ENCODE results near the gene MCL1. TPM values are rescaled to one million over a fixed set of nuclear protein-coding genes. Genes with fewer than 3 reads are reported as not detected.
"Not testable (repeated sequence)": the region's sequence is repeated elsewhere in the genome, so short reads cannot be mapped to it uniquely, and the experiment has no call there.

The MCL1 gene
- total RNA-seq, 1 experiment from 2014 or later, result 261 TPM

GRCh38 chr1:150612014-150612345 is 32.6 kb upstream of the MCL1 start:
- intact Hi-C loops (cut with micrococcal nuclease; ENCODE audit: unreplicated experiment), result no loop called here
- DNase-seq, result no peak
- Mint-ChIP-seq H3K4me3 (ENCODE audit: low read depth, unreplicated experiment) (peak overlapping the region; percentile 0), H3K4me1 (ENCODE audit: low read depth, unreplicated experiment) (peaks cover 71% of the 10 kb centered on the region), H3K27ac (ENCODE audit: unreplicated experiment) (peak overlapping the region; percentile 90), H3K27me3 (ENCODE audit: unreplicated experiment) (no peaks in the 10 kb centered on the region), H3K36me3 (ENCODE audit: insufficient read depth, unreplicated experiment) (peaks cover 82% of the 10 kb centered on the region), H3K9me3 (ENCODE audit: low read depth, unreplicated experiment) (no peaks in the 10 kb centered on the region)
- CTCF ChIA-PET, result interaction anchor here (0.6 to 1.0 kb wide), 6 partner anchors 17 to 201 kb away, joined by 3 to 6 read pairs (median 4); partner anchors contain the start of genes ADAMTSL4, ENSA and MCL1
- BruUV-seq (replicated peaks), result TSS peak; percentile 94
- TF ChIP-seq, protein P1, sequence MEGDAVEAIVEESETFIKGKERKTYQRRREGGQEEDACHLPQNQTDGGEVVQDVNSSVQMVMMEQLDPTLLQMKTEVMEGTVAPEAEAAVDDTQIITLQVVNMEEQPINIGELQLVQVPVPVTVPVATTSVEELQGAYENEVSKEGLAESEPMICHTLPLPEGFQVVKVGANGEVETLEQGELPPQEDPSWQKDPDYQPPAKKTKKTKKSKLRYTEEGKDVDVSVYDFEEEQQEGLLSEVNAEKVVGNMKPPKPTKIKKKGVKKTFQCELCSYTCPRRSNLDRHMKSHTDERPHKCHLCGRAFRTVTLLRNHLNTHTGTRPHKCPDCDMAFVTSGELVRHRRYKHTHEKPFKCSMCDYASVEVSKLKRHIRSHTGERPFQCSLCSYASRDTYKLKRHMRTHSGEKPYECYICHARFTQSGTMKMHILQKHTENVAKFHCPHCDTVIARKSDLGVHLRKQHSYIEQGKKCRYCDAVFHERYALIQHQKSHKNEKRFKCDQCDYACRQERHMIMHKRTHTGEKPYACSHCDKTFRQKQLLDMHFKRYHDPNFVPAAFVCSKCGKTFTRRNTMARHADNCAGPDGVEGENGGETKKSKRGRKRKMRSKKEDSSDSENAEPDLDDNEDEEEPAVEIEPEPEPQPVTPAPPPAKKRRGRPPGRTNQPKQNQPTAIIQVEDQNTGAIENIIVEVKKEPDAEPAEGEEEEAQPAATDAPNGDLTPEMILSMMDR (IDR thresholded peaks at IDR 0.05; ENCODE audit: unreplicated experiment), result no peak

- Mint-ChIP-seq H3K27ac (ENCODE audit: unreplicated experiment) (peak overlapping the region; percentile 90), H3K36me3 (ENCODE audit: insufficient read depth, unreplicated experiment) (peaks cover 77% of the 10 kb centered on the region), H3K9me3 (ENCODE audit: low read depth, unreplicated experiment) (no peaks in the 10 kb centered on the region), H3K27me3 (ENCODE audit: unreplicated experiment) (no peaks in the 10 kb centered on the region), H3K4me1 (ENCODE audit: low read depth, unreplicated experiment) (peaks cover 57% of the 10 kb centered on the region), H3K4me3 (ENCODE audit: low read depth, unreplicated experiment) (no peak overlapping the region)
- TF ChIP-seq, protein P1 (IDR thresholded peaks at IDR 0.05; ENCODE audit: unreplicated experiment), result no peak
- intact Hi-C loops (cut with micrococcal nuclease; ENCODE audit: unreplicated experiment), result loop anchor here (2.0 kb wide), 1 partner anchor 36 kb away; no protein-coding TSS in a partner anchor
- CTCF ChIA-PET, result interaction anchor here (0.6 kb wide), 1 partner anchor 249 kb away, joined by 3 read pairs; no protein-coding TSS in a partner anchor
- no peak for DNase-seq
- BruUV-seq (replicated peaks), result no TSS peak
Measured at GRCh38 chr1:150610576-150610975, 31.2 kb upstream of the MCL1 start.

DNA sequence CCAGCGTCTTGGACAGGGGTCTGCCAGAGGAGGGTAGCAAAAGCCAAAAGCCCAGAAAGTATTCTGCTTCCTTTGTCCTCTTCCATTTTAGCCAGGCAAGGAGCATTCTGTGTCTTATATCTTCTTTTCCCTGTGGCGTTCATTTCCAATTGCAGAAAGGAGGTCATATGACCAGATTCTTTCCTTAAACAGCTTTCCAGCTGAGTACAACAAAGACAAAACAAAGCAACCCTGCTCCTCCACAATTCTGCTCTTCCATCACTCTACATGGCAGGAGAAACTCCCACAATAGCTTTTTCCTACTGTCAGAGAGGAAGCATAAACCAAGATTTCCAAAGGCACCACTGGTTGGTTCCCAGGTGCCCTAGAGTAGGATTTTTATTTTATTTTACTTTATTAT is 30.3 kb upstream of the MCL1 start:
- no peak for DNase-seq
- H3K36me3 Mint-ChIP-seq (ENCODE audit: insufficient read depth, unreplicated experiment), result peaks cover 74% of the 10 kb centered on the region
- intact Hi-C loops (cut with micrococcal nuclease; ENCODE audit: unreplicated experiment), result loop anchor here (2.0 kb wide), 1 partner anchor 35 kb away; no protein-coding TSS in a partner anchor
- H3K4me3 Mint-ChIP-seq (ENCODE audit: low read depth, unreplicated experiment), result no peak overlapping the region
- H3K27me3 Mint-ChIP-seq (ENCODE audit: unreplicated experiment), result no peaks in the 10 kb centered on the region
- peaks cover 56% of the 10 kb centered on the region for H3K4me1 Mint-ChIP-seq (ENCODE audit: low read depth, unreplicated experiment)
- no peaks in the 10 kb centered on the region for H3K9me3 Mint-ChIP-seq (ENCODE audit: low read depth, unreplicated experiment)
- no TSS peak for BruUV-seq (replicated peaks)
- H3K27ac Mint-ChIP-seq (ENCODE audit: unreplicated experiment), result peak overlapping the region; percentile 65
- CTCF ChIA-PET, result interaction anchor here (1.3 kb wide), 1 partner anchor 20 kb away, joined by 3 read pairs; the partner anchor contains the start of gene ENSA
- TF ChIP-seq, protein P1 (IDR thresholded peaks at IDR 0.05; ENCODE audit: unreplicated experiment), result no peak

- peaks cover 45% of the 10 kb centered on the region for H3K4me1 Mint-ChIP-seq (ENCODE audit: low read depth, unreplicated experiment)
- H3K9me3 Mint-ChIP-seq (ENCODE audit: low read depth, unreplicated experiment), result no peaks in the 10 kb centered on the region
- TF ChIP-seq, protein P1 (IDR thresholded peaks at IDR 0.05; ENCODE audit: unreplicated experiment), result no peak
- peak overlapping the region; percentile 71 for H3K27ac Mint-ChIP-seq (ENCODE audit: unreplicated experiment)
- intact Hi-C loops (cut with micrococcal nuclease; ENCODE audit: unreplicated experiment), result no loop called here
- no peaks in the 10 kb centered on the region for H3K27me3 Mint-ChIP-seq (ENCODE audit: unreplicated experiment)
- CTCF ChIA-PET, result interaction anchor here (0.7 kb wide), 1 partner anchor 115 kb away, joined by 3 read pairs; no protein-coding TSS in a partner anchor
- H3K36me3 Mint-ChIP-seq (ENCODE audit: insufficient read depth, unreplicated experiment), result peaks cover 61% of the 10 kb centered on the region
- BruUV-seq (replicated peaks), result no TSS peak
- no peak overlapping the region for H3K4me3 Mint-ChIP-seq (ENCODE audit: low read depth, unreplicated experiment)
- DNase-seq, result no peak
Measured at GRCh38 chr1:150606463-150607142, 27.2 kb upstream of the MCL1 start.

DNA sequence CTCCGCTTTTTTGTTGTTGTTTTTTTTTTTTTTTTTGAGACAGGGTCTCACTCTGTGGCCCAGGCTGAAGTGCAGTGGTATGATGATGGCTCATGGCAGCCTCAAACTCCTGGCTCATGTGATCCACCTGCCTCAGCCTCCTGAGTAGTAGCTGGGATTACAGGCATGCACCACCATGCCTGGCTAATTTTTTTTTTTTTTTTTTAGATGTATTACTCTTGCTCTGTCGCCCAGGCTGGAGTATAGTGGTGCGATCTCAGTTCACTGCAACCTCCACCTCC is 26.0 kb upstream of the MCL1 start:
- H3K4me3 Mint-ChIP-seq (ENCODE audit: low read depth, unreplicated experiment); H3K27me3 Mint-ChIP-seq (ENCODE audit: unreplicated experiment); intact Hi-C loops (cut with micrococcal nuclease; ENCODE audit: unreplicated experiment); BruUV-seq (replicated peaks); DNase-seq; H3K9me3 Mint-ChIP-seq (ENCODE audit: low read depth, unreplicated experiment): not testable (repeated sequence)
- CTCF ChIA-PET, result interaction anchor here (0.6 to 1.7 kb wide), 8 partner anchors 8 to 401 kb away, joined by 3 to 10 read pairs (median 4); partner anchors contain the start of genes MCL1 and MINDY1
- Mint-ChIP-seq H3K36me3 (ENCODE audit: insufficient read depth, unreplicated experiment) (peaks cover 59% of the 10 kb centered on the region), H3K4me1 (ENCODE audit: low read depth, unreplicated experiment) (peaks cover 37% of the 10 kb centered on the region), H3K27ac (ENCODE audit: unreplicated experiment) (peak overlapping the region; percentile 100)

Data from Calu3 (cell line).